Activated CD4-positive, alpha-beta T cell treated with anti-CD3 and anti-CD28 coated beads for 1 hour (primary cell): Measurements from ENCODE around the gene MRI1.
"Not testable (repeated sequence)": the region's sequence is repeated elsewhere in the genome, so short reads cannot be mapped to it uniquely, and the experiment has no call there.

Experiments
- DNase-seq: peaks from one replicate; pipeline ENCODE4 v3.0.0-alpha.2; 2020

MRI1 gene

DNA sequence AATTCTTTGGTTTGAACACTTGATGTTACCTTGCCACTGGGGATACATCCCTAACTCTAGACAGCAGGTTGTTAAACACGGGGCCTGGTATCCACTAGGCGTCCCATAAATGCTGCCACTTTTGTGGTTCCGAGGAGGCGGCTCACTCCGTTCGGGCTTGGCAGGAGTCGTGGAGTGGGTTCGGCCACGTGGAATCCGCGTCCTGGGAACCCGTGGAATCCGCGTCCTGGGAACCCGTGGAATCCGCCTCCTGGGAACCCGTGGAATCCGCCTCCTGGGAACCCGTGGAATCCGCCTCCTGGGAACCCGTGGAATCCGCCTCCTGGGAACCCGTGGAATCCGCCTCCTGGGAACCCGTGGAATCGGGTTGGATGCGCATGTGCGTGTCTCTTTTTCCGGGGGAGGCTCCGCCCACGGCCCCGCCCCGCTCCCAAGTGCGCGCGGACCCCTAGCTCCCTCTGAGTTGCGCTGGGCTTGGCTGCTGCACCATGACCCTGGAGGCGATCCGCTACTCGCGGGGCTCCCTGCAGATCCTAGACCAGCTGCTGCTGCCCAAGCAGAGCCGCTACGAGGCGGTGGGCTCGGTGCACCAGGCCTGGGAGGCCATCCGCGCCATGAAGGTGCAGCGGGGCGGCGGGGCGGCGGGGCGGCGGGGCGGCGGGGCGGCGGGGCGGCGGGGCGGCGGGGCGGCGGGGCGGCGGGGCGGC lies at the start of gene MRI1:
TSS of gene MRI1 (plus strand) at position 422 of the 707 bp plus-strand sequence. CDS start at position 489, 67 bp downstream.
- peak; percentile 35 for DNase-seq

DNA sequence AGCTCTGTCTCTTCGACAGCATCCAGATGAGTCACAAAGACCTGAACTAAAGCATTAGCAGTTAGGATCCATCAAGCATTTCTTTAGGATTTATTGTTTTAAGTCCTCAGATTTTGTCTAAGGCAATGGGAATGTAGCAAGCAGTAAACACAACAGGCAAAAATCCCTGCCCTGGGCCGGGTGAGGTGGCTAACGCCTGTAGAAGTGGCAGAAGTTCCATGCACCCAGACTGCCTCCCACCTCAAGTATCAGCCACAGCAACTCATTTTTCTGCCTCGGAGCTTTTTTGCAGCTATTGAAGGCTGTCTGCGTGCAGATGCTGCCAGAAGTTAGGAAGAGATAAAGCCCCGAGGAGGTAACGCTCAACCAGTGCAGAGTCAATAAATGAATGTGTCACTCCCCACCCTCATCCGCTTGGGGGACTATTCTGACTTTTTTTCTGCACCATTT lies 47.1 kb upstream of the MRI1 start:
- DNase-seq, result no peak

DNA sequence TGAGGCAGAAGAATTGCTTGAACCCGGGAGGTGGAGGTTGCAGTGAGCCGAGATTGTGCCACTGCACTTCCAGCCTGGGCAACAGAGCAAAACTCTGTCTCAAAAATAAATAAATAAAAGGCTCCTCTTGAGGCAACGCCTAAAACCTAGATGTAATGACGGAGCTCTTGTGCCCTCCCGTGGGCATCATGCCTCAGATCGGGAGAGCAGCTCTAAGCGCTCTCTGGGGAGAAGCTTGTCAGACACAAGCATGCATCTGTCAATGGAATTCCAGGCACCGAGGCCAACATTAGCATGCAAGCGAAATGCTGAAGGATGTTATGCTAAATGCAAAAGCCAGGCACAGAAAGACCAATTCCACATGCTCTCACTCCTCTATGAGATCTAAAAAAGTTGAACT lies 45.6 kb upstream of the MRI1 start:
- no peak for DNase-seq

DNA sequence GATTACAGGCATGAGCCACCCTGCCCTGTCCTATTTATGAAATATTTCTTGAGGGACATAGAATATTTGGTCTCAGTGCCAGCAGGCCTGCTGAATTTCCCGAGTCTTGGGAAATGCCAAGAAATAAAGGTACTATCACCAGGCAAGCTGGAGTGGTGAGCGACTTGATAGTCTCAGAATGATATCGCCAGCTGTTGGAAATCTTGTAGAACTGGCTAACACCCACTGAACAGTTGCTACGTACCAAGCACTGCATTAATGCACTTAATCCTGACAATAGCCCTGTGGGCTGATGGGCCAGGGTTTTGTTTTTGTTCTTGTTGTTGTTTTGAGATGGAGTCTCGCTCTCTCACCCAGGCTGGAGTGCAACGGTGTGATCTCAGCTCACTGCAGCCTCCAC lies 42.2 kb upstream of the MRI1 start:
- no peak for DNase-seq

DNA sequence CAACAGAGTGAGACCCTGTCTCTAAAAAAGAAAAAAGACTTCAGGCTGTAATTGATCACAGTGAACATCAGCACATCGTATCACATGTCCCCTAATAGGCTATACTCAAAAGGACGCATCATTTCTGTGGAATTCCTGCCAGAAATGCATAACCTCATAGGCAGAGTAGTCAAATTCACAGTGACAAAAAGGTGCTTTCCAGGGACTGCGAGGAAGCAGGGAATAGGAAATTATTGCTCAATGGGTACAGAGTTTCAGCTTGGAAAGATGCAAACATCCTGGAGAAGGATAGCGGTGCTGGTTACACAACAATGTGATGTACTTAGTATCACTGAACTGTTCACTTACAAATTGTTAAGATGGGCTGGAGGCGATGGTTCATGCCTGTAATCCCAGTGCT lies 41.1 kb upstream of the MRI1 start:
- DNase-seq, result no peak

DNA sequence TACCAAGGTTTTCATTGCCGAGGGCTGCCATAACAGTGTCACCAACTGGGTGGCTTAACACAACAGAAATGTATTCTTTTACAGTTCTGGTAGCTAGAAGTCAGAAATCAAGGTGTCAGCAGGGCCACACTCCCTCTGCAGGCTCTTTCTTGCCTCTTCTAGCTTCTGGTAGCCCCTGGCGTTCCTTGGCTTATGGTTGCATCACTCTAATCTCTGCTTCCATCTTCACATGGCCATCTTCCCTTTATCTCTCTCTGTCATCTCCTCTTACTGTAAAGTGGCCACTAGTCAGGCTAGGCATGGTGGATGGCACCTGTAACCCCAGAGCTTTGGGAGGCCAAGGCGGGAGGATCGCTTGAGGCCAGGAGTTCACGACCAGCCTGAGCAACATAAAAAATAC lies 38.0 kb upstream of the MRI1 start:
- DNase-seq, result no peak

DNA sequence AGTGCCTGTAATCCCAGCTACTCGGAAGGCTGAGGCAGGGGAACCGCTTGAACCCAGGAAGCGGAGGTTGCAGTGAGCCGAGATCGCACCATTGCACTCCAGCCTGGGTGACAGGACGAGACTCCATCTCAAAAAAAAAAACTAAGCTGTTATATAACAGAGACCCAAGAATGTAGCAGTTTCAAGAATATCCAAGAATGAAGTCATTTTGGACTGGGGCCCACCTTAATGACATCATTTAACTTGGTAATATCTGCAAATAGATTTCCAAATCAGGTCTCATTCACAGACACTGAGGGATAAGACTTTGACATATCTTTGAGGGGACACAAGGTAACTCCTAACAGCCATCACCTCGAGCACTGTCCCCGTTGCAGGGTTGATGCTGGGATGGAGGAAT lies 36.5 kb upstream of the MRI1 start:
- DNase-seq, result no peak

DNA sequence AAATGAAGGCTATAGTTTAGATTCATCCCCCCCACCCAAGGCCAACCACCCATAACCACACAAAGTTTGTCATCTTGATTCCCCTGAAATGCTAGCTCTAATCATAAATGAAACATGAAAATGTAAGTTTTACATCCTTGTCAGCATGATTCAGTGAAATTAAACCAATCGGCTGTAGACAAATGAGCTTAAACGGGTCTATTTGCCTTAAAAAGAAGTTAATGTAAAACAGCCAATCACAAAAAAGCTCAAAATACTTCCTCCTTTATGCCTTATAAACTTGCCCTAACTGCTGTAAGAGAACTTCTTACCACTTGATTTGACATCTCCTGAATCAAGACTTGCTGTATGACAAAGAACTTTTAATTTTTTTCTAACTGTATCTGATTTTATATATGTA lies 34.5 kb upstream of the MRI1 start:
- no peak for DNase-seq

DNA sequence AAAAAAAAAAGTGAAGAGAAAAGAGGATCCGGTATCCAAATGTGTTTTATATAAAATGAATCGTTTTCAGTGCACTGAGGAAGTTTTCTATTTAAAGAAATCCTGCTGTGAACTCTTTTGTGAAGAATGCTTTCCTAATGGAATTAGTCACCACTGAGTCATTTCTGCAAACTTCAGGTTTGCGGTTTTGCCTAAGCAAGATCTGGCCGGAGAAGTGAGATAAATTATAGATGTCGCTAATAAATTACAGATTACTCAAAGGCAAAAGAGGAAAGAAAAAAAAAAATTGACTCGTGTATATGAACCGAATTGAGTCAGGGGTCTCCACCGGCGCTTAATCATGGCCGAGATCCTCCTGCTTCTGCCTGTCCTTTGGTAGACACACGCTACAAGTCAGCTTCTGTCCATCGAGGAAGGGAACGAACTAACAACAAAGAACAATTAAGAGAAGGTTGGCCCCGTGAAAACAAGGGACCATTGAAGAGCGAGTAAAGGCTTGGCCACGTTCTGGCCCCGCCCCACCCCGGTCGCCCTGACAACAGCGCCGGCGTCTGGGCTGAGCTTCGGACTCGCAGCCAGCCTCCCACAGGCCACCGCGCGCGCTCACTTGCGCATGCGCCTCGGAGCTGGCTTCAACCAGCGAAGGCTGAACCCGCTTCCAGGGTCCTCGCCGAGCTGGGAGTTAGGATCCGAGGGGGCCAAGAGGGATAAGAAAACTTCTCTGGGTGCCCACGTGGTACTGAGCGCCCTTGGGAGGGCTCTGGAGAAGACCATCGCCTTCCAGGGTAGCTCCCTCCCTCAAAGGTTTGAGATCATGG lies 33.0 kb upstream of the MRI1 start:
- DNase-seq, result peak; percentile 89

DNA sequence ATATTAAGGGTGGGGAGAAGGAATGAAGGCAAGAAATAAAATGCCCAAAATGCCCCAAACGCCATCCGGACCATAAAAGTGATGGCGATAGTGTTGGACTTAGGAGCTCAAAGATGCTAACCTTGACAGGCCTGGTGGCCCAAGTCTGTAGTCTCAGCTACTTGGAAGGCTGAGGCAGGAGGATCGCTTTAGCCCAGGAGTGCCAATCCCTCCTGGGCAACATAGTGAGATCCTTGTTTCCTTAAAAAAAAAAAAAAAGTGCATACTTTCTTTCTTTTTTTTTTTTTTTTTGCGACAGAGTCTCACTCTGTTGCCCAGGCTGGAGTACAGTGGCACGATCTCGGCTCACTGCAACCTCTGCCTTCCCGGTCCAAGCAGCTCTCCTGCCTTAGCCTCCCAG lies 32.0 kb upstream of the MRI1 start:
- DNase-seq, result no peak

DNA sequence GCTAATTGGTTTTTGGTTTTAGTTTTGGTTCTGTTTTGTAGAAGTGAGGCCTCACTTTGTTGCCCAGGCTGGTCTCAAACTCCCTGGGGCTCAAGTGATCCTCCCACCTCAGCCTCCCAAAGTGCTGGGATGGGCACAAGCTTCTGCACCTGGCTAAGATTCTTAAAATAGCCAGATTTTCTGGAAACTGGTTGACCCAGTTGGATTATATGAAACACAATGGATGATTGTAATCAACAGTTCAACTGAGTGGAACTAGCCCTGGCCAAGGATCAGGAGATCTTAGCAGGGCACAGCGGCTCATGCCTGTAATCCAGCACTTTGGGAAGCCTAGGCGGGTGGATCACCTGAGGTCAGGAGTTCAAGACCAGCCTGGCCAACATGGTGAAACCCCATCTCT lies 29.6 kb upstream of the MRI1 start:
- DNase-seq, result no peak

DNA sequence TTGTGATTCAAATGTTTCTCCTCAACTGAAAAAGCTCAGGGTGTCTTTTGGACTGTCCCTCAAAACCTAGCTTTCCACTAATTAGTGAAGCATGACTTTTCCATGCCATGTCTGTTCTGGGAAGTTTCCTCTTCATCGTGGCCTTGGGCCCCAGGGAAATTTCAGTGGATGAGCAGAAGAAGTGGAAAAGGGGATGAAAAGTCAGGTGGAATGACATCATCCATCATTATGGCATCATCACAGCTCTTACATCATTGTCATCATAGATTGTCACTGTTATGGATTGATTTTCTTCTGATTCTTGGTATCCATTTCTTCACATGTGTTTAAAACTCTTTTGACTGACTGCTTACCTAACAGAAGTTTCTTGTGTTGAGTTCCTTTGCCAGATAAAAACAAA lies 26.2 kb upstream of the MRI1 start:
- DNase-seq, result no peak

DNA sequence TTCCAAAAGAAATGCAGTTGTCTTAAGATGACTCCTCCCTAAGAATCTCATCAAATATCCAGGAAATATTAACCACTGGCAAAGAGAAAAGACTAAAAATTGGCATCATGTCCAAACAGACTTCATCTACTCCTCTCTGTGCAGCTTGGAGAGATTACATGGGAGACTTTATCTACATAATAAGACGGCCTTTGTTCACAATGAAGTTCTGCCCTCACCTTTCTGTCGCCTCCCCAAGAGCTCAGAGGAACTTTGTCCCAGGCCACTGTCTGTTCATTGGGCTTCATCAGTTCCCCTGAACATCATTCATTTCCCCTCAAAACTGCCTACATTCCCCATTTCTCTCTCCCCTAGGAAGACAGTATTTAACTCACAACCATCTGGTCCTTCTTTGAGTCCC lies 22.4 kb upstream of the MRI1 start:
- no peak for DNase-seq

DNA sequence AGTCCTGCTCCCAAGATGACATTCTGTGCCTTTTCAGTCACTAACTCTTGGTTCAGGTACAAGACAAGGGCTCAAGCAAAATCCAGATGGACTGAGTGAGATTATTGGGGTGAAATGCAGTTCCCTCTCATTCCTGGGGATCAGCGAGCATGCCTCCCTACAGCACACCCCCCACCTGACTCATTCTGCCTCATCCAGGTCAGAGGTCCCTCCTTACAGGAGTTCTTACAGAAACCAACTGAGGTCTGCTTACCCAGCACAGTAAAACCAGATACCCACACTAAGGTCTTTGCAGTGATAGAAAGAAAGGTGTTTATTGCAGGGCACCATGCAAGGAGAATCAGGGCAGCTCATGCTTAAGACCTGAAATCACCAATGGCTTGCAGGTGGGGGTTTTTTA lies 21.6 kb upstream of the MRI1 start:
- no peak for DNase-seq

DNA sequence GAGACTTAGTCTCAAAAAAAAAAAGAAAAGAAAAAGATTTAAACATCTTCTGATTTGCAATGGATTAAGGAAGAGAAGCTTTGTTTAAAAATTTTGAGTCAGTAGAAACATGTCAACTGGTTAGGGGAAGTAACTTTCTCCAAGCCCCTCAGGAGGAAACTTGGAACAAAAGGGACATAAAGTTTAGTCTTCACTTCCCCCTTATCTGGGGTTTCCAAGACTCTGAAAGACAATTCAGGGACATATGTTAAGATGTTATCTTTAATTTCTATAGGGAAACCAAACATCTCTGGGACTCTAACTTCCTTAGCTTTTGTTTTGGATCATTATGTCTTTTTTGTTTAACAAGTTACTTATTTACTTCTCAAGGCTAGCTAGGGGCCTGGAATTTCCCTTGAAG lies 20.1 kb upstream of the MRI1 start:
- DNase-seq, result no peak

DNA sequence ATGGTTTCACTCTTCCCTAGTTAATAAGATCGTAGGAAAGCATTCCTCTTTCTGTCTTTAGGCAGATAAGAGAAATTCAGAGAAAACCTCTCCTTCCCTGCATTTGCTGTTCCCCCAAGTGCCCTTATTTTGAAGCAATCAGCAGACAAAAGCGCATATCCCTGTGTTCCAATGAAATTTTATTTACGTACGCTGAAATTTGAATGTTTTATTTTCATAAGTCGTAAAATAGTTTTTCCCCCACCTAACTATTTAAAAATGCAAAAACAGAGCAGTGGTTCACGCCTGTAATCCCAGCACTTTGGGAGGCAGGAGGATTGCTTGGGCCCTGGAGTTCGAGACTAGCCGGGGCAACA lies 17.2 kb upstream of the MRI1 start:
- DNase-seq, result no peak

DNA sequence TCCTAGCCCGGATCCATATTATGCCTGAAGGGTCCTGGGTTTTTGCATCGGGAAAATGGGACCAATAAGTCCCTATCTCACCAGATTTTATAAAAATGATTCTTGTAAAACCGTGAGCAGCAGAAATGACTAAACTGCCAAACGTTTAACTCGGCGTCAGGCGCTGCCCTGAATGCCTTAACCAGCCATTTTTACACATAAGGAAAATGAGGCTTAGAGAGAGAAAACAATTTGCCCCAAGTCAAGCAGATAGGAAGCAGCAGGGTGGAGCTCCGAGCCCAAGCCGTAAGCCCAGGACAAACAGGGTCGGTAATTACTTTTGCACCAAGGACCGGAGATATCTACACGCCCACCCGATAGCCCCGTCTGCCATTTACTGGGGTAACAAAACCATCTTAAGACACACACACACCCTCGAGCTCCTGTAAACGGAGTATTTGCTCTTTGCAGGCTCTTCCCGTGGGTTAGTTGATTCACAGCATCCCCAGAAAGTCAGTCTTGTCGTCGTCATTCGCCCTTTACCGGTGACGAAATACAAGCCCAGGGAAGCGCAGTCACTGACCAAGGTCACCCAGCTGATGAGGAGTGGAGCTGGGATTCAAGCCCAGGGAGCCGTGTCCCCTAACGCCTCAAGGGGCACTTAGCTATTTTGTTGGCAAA lies 16.0 kb upstream of the MRI1 start:
- DNase-seq, result no peak

DNA sequence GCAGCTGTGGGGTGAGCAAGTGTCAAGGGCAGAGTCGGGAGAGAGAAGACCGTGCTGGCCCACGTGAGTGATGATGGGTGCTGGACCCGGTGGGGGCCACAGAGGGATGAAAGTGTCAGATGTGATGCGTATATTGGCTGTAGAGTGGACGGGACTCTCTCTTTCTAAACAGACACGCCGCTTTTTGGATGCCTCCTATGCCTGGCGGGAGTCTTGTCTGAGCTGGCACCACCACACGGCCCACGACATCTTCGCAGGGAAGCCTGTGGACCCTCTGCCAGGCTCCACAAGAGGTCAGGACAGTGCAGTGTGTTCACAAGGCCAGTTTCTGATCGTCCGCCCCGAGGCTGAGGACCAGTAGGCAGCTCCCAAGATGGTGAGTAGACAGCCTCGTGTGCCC lies 12.9 kb upstream of the MRI1 start:
- no peak for DNase-seq

DNA sequence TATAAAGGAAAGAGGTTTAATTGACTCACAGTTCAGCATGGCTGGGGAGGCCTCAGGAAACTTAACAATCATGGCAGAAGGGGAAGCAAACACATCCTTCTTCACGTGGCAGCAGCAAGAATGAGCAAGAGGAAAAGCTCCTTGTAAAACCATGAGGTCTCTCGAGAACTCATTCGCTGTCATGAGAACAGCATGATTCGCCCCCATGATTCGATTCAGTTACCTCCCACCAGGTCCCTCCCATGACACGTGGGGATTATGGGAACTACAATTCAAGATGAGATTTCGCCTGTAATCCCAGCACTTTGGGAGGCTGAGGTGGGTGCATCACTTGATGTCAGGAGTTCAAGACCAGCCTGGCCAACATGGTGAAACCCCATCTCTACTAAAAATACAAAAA lies 10.7 kb upstream of the MRI1 start:
- DNase-seq, result not testable (repeated sequence)

DNA sequence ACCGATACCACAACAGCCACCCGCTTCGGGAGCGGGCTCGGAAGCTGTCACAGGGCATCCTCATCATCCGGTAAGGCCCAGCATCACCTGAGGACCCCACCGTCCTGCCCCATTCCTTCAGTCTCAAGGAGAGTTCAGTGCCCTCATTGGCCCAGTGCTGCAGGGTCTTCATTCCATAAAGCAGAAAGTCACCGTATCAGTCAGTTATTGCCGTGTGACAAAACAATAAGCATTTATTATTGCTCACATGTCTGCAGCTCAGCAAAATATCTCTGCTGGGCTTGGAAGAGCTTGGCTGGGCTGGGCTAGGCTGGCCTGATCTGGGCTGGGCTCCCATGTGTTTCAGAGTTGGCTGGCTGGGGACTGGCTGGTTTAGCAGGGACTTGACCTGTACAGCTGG lies 8.1 kb upstream of the MRI1 start:
- no peak for DNase-seq

DNA sequence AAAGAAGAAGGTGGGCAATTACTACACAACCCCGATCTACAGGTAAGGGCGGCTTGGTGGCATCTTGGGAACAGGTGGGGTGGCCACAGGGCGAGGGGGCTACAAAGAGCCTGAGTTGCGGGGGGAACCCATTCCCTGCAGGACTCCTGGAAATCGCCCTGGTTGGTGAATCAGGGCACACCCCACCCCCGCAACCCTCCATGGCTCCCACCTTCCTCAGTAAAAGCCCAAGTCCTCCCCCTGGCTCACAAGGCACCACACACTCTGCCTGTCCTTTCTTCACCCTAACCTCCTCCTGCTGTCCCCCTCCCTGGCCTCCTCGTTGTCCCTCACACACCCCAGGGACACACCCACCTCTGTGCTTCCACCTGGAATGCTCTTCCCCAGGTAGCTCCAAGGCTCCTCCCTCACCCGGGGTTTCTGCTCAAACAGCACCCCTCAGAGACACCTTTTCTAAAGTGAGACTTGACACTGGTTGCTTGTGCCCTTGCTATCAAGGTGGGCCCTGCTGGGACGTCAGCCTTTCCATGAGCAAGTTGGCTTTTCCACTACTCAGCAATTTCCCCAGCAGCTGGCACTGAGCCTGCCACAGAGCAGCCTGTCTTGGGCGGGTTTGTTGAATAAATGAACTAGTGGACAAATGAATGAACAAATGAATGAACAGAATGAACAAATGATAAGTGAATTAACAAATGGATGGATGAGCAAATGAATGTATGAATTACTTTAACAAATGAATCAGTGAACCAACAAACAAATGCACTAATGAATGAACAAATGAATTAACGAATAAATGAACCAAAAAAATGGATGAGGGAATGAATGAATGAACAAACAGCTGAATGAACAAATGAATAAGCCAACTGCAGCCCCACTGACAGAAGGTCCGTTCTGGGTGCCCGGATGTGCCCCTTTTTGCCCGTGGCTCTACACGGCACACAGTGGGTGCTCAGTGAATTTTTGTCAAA lies 6.2 kb upstream of the MRI1 start:
- no peak for DNase-seq

DNA sequence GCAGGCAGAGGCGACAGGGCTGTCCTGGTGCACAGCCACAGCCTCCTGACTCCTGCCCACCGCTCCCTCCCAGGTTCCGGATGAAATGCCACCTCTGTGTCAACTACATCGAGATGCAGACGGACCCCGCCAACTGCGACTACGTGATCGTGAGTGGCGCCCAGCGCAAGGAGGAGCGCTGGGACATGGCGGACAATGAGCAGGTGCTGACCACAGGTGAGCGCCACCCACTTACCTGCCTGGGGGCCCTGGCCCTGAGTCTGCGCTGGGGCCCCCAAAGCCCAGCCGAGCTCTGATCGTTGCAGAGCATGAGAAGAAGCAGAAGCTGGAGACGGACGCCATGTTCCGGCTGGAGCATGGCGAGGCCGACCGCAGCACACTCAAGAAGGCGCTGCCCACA lies 5.5 kb upstream of the MRI1 start:
- DNase-seq, result no peak

DNA sequence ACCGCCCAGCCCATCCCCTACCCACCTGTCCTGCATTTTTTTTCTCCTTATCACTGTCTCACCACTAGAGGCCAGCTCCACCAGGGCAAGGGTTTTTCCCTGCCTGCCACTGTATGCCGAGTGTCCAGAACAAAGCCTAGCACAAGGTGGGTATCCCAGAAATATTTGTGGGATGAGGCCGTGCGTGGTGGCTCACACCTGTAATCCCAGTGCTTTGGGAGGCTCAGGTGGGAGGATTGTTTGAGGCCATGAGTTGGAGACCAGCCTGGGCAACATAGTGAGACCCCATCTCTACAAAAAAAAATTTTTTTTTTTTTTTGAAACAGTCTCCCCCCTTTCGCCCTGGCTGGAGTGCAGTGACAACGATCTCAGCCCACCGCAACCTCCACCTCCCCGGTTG lies 2.9 kb upstream of the MRI1 start:
- no peak for DNase-seq
